GM19438 (cell line): ENCODE data around the gene TUBA1B.
A peak's percentile ranks its signal among the peaks of the same experiment; 100 is the strongest.
"Not testable (repeated sequence)": the region's sequence is repeated elsewhere in the genome, so short reads cannot be mapped to it uniquely, and the experiment has no call there.

Experiments
- ATAC-seq: cut with Tn5 transposase; IDR thresholded peaks from one replicate; pipeline ENCODE4 v1.9.1; 2021; ENCODE audit warnings: low read depth; ENCODE audit not compliant: unreplicated experiment

Gene TUBA1B

GRCh38 chr12:49131051-49131893 lies at the start of gene TUBA1B:
TSS of gene TUBA1B (minus strand) at chr12:49131395. CDS start at chr12:49131300, 95 bp downstream.
- ATAC-seq: peak; percentile 66

GRCh38 chr12:49174218-49174617 lies 43.0 kb upstream of the TUBA1B start:
- no peak for ATAC-seq

DNA sequence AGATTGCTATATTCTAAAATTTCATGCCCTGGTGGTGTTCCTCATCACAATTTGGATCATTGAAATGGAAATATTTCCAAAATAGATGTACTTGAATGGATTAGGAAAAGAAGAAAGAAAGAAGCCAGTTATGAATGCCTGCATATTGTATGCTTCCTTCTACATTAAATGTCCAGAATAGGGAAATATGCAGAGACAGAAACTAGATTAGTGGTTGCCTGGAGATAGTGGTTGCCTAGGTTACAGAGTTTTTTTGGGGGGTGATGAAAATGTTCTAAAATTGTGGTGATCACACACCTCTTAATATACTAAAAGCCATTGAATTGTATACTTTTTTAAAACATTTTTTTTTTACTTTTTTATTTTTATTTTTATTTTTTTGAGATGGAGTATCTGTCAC lies 39.7 kb upstream of the TUBA1B start:
- no peak for ATAC-seq

DNA sequence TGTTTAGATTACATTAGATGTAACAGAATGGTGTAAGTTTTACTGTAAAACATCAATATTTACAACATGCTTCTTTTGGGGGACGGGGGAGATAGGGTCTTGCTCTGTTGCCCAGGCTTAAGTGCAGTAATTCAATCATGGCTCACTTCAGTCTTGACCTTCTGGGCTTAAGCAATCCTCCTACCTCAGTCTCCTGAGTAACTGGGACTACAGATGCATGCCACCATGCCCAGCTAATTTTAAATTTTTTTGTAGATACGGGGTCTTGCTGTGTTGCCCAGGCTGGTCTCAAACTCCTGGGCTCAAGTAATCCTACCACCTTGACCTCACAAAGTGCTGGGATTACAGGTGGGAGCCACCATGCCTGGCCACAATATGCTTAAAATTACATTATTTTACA lies 33.9 kb upstream of the TUBA1B start:
- no peak for ATAC-seq

DNA sequence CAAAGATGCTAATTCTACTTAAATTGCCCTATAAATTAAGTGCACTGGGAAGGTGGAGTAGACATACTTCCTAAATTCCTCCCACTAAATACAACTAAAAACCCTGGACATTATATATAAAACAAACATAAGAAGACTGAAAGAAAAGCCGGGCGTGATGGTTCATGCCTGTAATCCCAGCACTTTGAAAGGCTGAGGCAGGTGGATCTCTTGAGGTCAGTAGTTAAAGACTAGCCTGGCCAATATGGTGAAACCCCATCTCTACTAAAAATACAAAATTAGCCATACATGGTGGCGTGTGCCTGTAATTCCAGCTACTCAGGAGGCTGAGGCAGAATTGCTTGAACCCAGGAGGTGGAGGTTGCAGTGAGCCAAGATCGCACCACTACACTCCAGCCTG lies 30.7 kb upstream of the TUBA1B start:
- not testable (repeated sequence) for ATAC-seq

- no peak for ATAC-seq
Observed at GRCh38 chr12:49161092-49161795, 30.0 kb upstream of the TUBA1B start.

DNA sequence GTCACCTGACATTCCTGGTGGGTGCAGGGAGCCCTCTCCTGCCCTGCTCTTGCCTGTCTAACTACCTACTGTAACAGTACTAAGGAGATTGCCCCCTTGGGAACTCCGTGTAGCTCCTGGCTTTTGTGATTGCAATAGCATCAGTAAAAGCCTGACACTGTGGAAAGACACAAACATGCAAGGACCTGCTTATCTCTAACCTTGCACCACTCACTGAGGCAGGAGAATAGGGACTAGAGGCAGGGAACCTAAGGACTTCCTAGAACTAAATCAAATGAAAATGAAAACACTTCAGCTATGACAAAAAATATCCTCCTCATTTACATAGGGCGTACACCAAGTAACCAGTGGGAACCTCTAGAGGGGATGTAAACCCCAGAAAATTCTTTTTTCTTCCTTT lies 29.2 kb upstream of the TUBA1B start:
- ATAC-seq: no peak

- no peak for ATAC-seq
Observed at GRCh38 chr12:49154221-49154620, 23.0 kb upstream of the TUBA1B start.

GRCh38 chr12:49147384-49147783 lies 16.2 kb upstream of the TUBA1B start:
- ATAC-seq: no peak

DNA sequence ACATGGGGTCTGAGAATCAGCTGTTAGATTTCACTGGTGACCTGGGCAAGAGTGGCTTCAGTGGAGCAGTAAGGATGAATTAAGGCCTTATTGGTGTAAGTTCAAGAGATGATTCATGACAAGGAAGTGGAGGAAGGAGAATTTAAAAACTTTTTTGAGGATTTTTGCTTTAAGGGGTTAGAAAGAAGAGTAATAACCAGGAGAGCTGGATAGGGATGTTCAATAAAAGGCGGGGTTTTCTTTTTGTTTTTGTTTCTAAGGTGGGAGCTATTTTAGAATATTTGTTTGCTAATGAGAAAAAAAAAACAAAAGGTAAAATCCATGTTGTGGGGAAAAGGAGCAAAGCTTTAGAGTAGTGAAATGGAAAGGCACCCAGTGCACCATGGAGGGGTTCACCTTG lies 15.2 kb upstream of the TUBA1B start:
- ATAC-seq: no peak

- ATAC-seq: no peak
Observed at GRCh38 chr12:49144384-49144783, 13.2 kb upstream of the TUBA1B start.

- ATAC-seq: no peak
Observed at GRCh38 chr12:49138999-49139398, 7.8 kb upstream of the TUBA1B start.

DNA sequence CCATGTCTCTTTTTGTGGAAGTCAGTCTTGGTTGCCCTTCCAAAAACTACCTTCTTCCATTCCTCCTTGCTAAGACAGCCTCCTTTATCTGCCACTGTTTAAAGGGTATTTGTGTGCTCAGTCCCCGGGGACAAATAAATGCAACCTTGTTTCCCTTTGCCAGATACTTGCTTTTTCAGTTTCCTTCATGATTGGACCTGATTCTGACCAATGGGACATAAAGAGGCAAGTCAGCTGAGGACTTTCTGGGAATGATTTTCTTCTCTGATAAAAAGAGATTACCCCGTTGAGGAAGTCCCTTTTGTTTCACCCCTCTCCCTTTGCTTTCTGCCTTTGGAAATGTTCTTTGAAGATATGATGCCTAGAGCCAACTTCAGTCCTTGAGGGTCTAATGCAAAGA lies 7.4 kb upstream of the TUBA1B start:
- no peak for ATAC-seq

GRCh38 chr12:49137476-49137875 lies 6.3 kb upstream of the TUBA1B start:
- no peak for ATAC-seq

DNA sequence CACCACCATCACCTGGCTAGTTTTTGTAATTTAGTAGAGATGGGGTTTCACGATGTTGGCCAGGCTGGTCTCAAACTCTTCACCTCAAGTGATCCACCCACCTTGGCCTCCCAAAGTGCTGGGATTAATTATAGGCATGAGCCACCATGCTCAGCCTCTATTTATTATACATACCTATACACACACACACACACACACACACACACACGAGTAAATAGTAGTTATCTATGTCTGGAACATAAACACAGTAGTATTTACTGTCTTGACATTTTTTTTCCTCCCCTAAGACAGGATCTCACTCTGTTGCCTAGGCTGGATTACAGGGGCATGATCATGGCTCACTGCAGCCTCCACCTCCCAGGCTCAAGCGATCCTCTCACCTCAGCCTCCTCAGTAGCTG lies 5.8 kb upstream of the TUBA1B start:
- ATAC-seq: not testable (repeated sequence)

DNA sequence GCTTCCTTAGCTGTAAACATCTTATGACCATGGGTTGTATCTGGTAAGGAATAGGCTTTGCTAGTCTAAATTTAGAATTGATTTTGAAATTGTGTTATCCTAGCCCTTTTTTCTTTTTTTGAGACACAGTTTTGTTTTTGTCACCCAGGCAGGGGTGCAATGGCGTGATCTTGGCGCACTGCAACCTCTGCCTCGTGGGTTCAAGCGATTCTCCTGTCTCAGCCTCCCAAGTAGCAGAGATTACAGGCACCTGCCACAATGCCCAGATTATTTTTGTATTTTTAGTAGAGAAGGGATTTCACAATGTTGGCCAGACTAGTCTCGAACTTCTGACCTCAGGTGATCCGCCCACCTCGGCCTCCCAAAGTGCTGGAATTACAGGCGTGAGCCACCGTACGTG lies 2.4 kb upstream of the TUBA1B start:
- ATAC-seq: no peak

GRCh38 chr12:49133014-49133413 lies 1.8 kb upstream of the TUBA1B start:
- ATAC-seq: no peak

DNA sequence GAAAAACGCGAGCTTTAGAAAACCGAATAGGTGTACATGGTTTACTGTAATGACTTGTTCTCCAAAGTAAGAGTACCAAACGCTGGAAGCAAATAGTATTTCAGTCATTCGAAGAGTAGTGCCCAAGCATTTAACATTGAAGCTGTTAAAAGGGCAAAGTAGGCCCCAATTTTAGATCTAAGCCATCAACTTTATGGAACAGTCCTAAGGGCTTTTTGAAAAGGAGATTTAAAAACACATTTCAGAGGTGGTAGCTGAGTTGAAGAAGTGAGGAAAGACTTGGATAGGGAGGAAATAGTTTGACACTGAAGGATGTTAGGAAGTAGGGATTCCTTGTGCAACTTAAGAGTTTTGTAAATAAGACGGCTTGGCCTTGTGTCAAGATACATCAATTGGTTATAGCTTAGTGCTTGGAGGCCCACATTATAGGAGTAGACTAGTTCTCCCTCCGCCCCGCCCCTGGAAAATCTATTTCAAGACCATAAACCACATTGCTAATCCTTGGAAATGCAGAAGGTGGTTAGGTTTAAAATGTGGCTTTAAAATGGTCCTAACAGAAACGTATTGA lies 783 bp upstream of the TUBA1B start:
- ATAC-seq: no peak

- ATAC-seq: peak; percentile 49
Observed at GRCh38 chr12:49130151-49131050, 794 bp downstream of the TUBA1B start.

DNA sequence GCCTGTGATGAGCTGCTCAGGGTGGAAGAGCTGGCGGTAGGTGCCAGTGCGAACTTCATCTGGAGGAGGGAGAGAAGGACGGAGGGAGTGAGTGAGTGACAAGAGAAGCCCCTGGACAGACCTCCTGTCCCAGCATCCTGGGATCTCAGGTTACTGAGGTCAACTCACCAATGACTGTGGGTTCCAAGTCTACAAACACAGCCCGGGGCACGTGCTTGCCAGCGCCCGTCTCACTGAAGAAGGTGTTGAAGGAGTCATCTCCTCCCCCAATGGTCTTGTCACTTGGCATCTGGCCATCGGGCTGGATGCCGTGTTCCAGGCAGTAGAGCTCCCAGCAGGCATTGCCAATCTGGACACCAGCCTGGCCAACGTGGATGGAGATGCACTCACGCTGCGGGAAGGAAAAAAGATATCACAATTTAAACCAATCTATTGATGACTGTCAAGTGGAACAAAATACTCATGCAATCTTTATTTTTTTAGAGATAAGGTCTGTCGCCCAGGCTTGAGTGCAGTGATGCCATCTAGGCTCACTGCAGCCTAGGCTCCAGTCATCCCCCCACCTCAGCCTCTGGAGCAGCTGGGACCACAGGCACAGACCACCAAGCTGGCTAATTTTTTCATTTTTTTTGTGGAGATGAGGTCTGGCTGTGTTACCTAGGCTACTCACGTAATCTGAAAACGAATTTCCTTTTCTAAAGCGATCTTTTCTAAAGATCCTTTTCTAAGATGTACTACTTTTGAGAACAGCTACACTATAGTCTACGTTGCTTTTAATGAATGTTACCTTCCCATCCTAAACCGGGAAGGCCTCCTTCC lies 1.7 kb downstream of the TUBA1B start:
- no peak for ATAC-seq
